HepG2 (cell line): ENCODE measurements around the gene KCTD19. TPM values are rescaled to one million over a fixed set of nuclear protein-coding genes. Genes with fewer than 3 reads are reported as not detected.
A peak's percentile ranks its signal among the peaks of the same experiment; 100 is the strongest.

Experiments used
- CBFB ChIP-seq: sonication (generic); formaldehyde crosslinking; IDR thresholded peaks from 2 replicates; pipeline ENCODE4 v1.4.0; 2020; ENCODE audit warnings: missing genetic modification reagents
- DR1 ChIP-seq: sonication (generic); formaldehyde crosslinking; IDR thresholded peaks from 2 replicates; pipeline ENCODE4 v1.8.0; 2021; ENCODE audit warnings: mild to moderate bottlenecking, missing genetic modification reagents, inconsistent platforms
- FOXC1 ChIP-seq: sonication (generic); formaldehyde crosslinking; IDR thresholded peaks from 2 replicates; pipeline ENCODE4 v1.8.0; 2022; ENCODE audit warnings: mild to moderate bottlenecking, missing genetic modification reagents, borderline replicate concordance
- IRF2 ChIP-seq: IDR thresholded peaks from 2 replicates; pipeline ENCODE4 v1.6.1; 2018; ENCODE audit warnings: missing genetic modification reagents, missing compliant biosample characterization
- JDP2 ChIP-seq: sonication (generic); formaldehyde crosslinking; IDR thresholded peaks from 2 replicates; pipeline ENCODE4 v1.8.1; 2022; ENCODE audit warnings: missing genetic modification reagents, borderline replicate concordance
- PPARG ChIP-seq: conservative IDR thresholded peaks from 2 replicates; pipeline ENCODE4 v1.6.1; 2016; ENCODE audit warnings: missing biosample characterization, missing genetic modification reagents
- RAD21 ChIP-seq: fragments of 450-650 bp; formaldehyde crosslinking; IDR thresholded peaks from 2 replicates; pipeline ENCODE4 v1.5.0; 2020; ENCODE audit warnings: mild to moderate bottlenecking
- U2AF1 ChIP-seq: fragments of 200-400 bp; formaldehyde crosslinking; optimal IDR thresholded peaks from 2 replicates; pipeline ENCODE3; 2017; ENCODE audit warnings: mild to moderate bottlenecking, low read depth, low read length
- ZFP62 ChIP-seq: sonication (generic); formaldehyde crosslinking; IDR thresholded peaks from 2 replicates; pipeline ENCODE4 v1.4.0; 2020; ENCODE audit warnings: missing genetic modification reagents
- ZMYM3 ChIP-seq: sonication (generic); formaldehyde crosslinking; IDR thresholded peaks from 2 replicates; pipeline ENCODE4 v1.5.1; 2020; ENCODE audit warnings: mild to moderate bottlenecking, missing genetic modification reagents
- ZNF782 ChIP-seq: sonication (generic); formaldehyde crosslinking; IDR thresholded peaks from 2 replicates; pipeline ENCODE4 v1.4.0; 2020; ENCODE audit warnings: missing genetic modification reagents, mild to moderate bottlenecking, borderline replicate concordance
- polyA plus RNA-seq, 8 experiments: library from polyadenylated mRNA; depleted of rRNA in 3 of 8; stranded (reverse) in 7 of 8; unstranded in 1 of 8; fragments of >200 nt; fragmentation: Illumina TruSeq in 4 of 8; extraction: Trizol in 4 of 8; gene quantifications; 2 replicates each; pipeline versions ENCODE4 v1.2.1 to v1.2.3, GENCODE V29; 2011 to 2016; ENCODE audit warnings: low read depth in 4 of 8, missing spikeins in 1 of 8, mixed read lengths in 1 of 8; ENCODE audit not compliant: insufficient read depth in 1 of 8
- total RNA-seq, 5 experiments: library from RNA; depleted of rRNA; stranded (reverse); fragments of >200 nt; fragmentation: Illumina TruSeq; extraction: Trizol; gene quantifications; 2 replicates each; pipeline ENCODE4 v1.2.3, GENCODE V29; 2016; ENCODE audit warnings: low read depth in 1 of 5
- TF ChIP-seq, protein P1 (sequence below): IDR thresholded peaks from 2 replicates; pipeline ENCODE4 v1.6.1; 2012; ENCODE audit warnings: low read depth, low read length, improper control_type of control experiment
- TF ChIP-seq, protein P2 (sequence below): IDR thresholded peaks from 2 replicates; pipeline ENCODE4 v1.6.1; 2016
- TF ChIP-seq, protein P3 (sequence below): sonication (generic); formaldehyde crosslinking; IDR thresholded peaks from 2 replicates; pipeline ENCODE4 v1.4.0; 2020; ENCODE audit warnings: missing genetic modification reagents
- TF ChIP-seq, protein P4 (sequence below): sonication (generic); formaldehyde crosslinking; IDR thresholded peaks from 2 replicates; pipeline ENCODE4 v1.5.0; 2020; ENCODE audit warnings: mild to moderate bottlenecking, missing genetic modification reagents
- TF ChIP-seq, protein P5 (sequence below): sonication (generic); formaldehyde crosslinking; IDR thresholded peaks from 2 replicates; pipeline ENCODE4 v1.4.0; 2020; ENCODE audit warnings: missing genetic modification reagents
- TF ChIP-seq, protein P6 (sequence below): IDR thresholded peaks from 2 replicates; pipeline ENCODE4 v1.6.1; 2016; ENCODE audit warnings: low read depth, borderline replicate concordance

KCTD19 gene
- total and polyA plus RNA-seq, 2 of the 13 experiments (the other 11 are each of a cell fraction or from before 2014, with no cell fraction given): not detected

DNA sequence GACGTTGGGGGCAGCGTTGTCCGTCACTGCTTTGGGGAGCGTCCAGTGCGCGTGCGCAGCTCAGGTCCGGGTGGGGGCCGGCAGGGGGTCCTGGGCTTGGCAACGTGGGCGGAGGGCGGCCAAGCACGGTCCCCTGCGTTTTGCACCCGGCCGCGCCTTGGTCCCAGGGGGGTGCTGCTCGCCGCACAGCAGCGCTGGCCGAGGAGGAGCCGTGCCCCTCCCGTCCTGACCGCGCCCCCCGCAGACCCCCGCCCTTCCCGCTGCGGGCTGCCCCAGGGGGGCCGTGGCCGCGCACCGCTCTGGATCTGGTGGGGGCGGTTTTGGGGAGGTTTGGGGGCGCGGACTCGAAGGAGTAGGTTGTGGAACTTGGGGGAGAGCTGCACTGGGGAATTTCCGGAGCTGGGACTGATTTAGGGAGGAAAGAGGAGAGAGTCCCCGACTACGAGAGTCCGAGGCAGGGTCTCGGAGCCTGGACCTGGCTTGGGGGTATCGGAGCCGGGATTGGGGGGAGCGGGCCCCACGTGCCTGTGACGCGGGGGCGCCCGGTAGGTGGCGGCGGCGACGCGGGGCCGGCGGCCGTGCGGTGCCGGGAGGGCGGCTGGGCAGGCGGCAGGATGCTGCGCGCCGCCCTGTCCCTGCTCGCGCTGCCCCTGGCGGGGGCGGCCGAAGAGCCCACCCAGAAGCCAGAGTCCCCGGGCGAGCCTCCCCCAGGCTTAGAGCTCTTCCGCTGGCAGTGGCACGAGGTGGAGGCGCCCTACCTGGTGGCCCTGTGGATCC is 78.0 kb downstream of the KCTD19 start, which contains the start of gene SLC9A5 (continued):
- TF ChIP-seq, protein P1, sequence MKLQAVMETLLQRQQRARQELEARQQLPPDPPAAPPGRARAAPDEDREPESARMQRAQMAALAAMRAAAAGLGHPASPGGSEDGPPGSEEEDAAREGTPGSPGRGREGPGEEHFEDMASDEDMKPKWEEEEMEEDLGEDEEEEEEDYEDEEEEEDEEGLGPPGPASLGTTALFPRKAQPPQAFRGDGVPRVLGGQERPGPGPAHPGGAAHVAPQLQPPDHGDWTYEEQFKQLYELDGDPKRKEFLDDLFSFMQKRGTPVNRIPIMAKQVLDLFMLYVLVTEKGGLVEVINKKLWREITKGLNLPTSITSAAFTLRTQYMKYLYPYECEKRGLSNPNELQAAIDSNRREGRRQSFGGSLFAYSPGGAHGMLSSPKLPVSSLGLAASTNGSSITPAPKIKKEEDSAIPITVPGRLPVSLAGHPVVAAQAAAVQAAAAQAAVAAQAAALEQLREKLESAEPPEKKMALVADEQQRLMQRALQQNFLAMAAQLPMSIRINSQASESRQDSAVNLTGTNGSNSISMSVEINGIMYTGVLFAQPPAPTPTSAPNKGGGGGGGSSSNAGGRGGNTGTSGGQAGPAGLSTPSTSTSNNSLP: no peak
- TF ChIP-seq JDP2 (CRISPR knock-in tag) (no peak), PPARG (CRISPR knock-in tag) (no peak), CBFB (CRISPR knock-in tag) (no peak), FOXC1 (CRISPR knock-in tag) (no peak), DR1 (no peak), RAD21 (peak; percentile 57; the same call in 1 of the 2 replicates), ZFP62 (CRISPR knock-in tag) (no peak), IRF2 (CRISPR knock-in tag) (no peak), ZMYM3 (CRISPR knock-in tag) (no peak), ZNF782 (CRISPR knock-in tag) (no peak), U2AF1 (no peak)
- TF ChIP-seq, protein P2, sequence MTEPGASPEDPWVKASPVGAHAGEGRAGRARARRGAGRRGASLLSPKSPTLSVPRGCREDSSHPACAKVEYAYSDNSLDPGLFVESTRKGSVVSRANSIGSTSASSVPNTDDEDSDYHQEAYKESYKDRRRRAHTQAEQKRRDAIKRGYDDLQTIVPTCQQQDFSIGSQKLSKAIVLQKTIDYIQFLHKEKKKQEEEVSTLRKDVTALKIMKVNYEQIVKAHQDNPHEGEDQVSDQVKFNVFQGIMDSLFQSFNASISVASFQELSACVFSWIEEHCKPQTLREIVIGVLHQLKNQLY: no peak
- TF ChIP-seq, protein P3, sequence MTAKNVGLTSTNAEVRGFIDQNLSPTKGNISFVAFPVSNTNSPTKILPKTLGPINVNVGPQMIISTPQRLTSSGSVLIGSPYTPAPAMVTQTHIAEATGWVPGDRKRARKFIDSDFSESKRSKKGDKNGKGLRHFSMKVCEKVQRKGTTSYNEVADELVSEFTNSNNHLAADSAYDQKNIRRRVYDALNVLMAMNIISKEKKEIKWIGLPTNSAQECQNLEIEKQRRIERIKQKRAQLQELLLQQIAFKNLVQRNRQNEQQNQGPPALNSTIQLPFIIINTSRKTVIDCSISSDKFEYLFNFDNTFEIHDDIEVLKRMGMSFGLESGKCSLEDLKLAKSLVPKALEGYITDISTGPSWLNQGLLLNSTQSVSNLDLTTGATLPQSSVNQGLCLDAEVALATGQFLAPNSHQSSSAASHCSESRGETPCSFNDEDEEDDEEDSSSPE: no peak
- TF ChIP-seq, protein P4, sequence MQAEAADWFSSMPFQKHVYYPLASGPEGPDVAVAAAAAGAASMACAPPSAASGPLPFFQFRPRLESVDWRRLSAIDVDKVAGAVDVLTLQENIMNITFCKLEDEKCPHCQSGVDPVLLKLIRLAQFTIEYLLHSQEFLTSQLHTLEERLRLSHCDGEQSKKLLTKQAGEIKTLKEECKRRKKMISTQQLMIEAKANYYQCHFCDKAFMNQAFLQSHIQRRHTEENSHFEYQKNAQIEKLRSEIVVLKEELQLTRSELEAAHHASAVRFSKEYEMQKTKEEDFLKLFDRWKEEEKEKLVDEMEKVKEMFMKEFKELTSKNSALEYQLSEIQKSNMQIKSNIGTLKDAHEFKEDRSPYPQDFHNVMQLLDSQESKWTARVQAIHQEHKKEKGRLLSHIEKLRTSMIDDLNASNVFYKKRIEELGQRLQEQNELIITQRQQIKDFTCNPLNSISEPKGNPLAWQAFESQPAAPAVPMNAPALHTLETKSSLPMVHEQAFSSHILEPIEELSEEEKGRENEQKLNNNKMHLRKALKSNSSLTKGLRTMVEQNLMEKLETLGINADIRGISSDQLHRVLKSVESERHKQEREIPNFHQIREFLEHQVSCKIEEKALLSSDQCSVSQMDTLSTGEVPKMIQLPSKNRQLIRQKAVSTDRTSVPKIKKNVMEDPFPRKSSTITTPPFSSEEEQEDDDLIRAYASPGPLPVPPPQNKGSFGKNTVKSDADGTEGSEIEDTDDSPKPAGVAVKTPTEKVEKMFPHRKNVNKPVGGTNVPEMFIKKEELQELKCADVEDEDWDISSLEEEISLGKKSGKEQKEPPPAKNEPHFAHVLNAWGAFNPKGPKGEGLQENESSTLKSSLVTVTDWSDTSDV: no peak
- TF ChIP-seq, protein P5, sequence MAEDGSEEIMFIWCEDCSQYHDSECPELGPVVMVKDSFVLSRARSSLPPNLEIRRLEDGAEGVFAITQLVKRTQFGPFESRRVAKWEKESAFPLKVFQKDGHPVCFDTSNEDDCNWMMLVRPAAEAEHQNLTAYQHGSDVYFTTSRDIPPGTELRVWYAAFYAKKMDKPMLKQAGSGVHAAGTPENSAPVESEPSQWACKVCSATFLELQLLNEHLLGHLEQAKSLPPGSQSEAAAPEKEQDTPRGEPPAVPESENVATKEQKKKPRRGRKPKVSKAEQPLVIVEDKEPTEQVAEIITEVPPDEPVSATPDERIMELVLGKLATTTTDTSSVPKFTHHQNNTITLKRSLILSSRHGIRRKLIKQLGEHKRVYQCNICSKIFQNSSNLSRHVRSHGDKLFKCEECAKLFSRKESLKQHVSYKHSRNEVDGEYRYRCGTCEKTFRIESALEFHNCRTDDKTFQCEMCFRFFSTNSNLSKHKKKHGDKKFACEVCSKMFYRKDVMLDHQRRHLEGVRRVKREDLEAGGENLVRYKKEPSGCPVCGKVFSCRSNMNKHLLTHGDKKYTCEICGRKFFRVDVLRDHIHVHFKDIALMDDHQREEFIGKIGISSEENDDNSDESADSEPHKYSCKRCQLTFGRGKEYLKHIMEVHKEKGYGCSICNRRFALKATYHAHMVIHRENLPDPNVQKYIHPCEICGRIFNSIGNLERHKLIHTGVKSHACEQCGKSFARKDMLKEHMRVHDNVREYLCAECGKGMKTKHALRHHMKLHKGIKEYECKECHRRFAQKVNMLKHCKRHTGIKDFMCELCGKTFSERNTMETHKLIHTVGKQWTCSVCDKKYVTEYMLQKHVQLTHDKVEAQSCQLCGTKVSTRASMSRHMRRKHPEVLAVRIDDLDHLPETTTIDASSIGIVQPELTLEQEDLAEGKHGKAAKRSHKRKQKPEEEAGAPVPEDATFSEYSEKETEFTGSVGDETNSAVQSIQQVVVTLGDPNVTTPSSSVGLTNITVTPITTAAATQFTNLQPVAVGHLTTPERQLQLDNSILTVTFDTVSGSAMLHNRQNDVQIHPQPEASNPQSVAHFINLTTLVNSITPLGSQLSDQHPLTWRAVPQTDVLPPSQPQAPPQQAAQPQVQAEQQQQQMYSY (CRISPR knock-in tag): no peak
- TF ChIP-seq, protein P6, sequence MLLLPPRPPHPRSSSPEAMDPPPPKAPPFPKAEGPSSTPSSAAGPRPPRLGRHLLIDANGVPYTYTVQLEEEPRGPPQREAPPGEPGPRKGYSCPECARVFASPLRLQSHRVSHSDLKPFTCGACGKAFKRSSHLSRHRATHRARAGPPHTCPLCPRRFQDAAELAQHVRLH (CRISPR knock-in tag): no peak
